Activated naive CD4-positive, alpha-beta T cell treated with anti-CD3 and anti-CD28 coated beads for 36 hours (primary cell): ENCODE results near the gene CRTC1. TPM values are rescaled to one million over a fixed set of nuclear protein-coding genes. Genes with fewer than 3 reads are reported as not detected.
A peak's percentile ranks its signal among the peaks of the same experiment; 100 is the strongest.

Experiments used
- CTCF ChIA-PET: fragments of 350-600 bp; sonication (Branson Sonifier 250); formaldehyde crosslinking; loops from one replicate; lab custom pipeline; 2021; ENCODE audit warnings: antibody characterized with exemption; lab: Charles Lee
- DNase-seq: peaks from one replicate; pipeline ENCODE4 v3.0.0-alpha.2; 2020
- H3K27ac Mint-ChIP-seq: one replicate; pipeline ENCODE4 v1.8.0; 2021; ENCODE audit warnings: mild to moderate bottlenecking, mixed read lengths
- H3K27me3 Mint-ChIP-seq: one replicate; pipeline ENCODE4 v1.8.0; 2021; ENCODE audit warnings: low read depth, mixed read lengths
- H3K36me3 Mint-ChIP-seq: one replicate; pipeline ENCODE4 v1.8.0; 2021; ENCODE audit warnings: low read depth, mixed read lengths
- H3K4me1 Mint-ChIP-seq: one replicate; pipeline ENCODE4 v1.8.0; 2021; ENCODE audit warnings: low read depth, mixed read lengths
- H3K4me3 Mint-ChIP-seq: one replicate; pipeline ENCODE4 v1.8.0; 2021; ENCODE audit warnings: mild to moderate bottlenecking, moderate library complexity, mixed read lengths
- H3K9me3 Mint-ChIP-seq: one replicate; pipeline ENCODE4 v1.8.0; 2021; ENCODE audit warnings: mixed read lengths
- intact Hi-C: fragments of 100-400 bp; cut with micrococcal nuclease; formaldehyde crosslinking; loops from one replicate; pipeline ENCODE4 v1.15.1; 2023
- total RNA-seq, 2 experiments: library from RNA; stranded (reverse); gene quantifications; one replicate each; pipeline ENCODE4 v1.2.3, GENCODE V29; 2021

CRTC1 gene
- total RNA-seq, 2 experiments from 2014 or later = 4.0 to 4.2 TPM

DNA sequence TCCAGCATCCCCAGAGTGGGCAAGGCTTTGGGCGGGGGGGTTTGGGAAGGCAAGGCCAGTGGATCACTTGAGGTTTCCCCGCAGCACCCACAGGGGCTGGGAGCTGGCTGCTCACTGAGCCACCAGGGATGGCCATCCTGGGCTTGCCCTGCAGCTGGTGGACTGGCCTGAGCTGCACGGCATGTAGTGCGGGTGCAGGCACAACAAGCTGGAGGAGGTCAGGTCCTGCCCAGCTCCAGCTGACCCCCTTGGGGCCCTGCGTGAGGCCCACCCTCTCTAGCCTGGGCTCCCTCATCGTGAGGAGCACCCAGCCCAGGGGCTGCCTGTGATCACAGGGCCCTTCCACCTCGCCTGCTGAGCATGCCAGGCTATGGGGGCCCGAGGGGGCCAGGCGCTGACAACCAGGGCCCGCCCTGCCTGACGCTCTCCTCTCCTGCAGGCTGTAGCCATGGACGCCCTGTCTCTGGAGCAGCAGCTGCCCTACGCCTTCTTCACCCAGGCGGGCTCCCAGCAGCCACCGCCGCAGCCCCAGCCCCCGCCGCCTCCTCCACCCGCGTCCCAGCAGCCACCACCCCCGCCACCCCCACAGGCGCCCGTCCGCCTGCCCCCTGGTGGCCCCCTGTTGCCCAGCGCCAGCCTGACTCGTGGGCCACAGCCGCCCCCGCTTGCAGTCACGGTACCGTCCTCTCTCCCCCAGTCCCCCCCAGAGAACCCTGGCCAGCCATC is 84.7 kb downstream of the CRTC1 start:
- Mint-ChIP-seq H3K36me3 (no peaks in the 10 kb centered on the region), H3K9me3 (no peaks in the 10 kb centered on the region)
- CTCF ChIA-PET = interaction anchor here (0.6 kb wide), 1 partner anchor 188 kb away, joined by 3 read pairs; no protein-coding TSS in a partner anchor

DNA sequence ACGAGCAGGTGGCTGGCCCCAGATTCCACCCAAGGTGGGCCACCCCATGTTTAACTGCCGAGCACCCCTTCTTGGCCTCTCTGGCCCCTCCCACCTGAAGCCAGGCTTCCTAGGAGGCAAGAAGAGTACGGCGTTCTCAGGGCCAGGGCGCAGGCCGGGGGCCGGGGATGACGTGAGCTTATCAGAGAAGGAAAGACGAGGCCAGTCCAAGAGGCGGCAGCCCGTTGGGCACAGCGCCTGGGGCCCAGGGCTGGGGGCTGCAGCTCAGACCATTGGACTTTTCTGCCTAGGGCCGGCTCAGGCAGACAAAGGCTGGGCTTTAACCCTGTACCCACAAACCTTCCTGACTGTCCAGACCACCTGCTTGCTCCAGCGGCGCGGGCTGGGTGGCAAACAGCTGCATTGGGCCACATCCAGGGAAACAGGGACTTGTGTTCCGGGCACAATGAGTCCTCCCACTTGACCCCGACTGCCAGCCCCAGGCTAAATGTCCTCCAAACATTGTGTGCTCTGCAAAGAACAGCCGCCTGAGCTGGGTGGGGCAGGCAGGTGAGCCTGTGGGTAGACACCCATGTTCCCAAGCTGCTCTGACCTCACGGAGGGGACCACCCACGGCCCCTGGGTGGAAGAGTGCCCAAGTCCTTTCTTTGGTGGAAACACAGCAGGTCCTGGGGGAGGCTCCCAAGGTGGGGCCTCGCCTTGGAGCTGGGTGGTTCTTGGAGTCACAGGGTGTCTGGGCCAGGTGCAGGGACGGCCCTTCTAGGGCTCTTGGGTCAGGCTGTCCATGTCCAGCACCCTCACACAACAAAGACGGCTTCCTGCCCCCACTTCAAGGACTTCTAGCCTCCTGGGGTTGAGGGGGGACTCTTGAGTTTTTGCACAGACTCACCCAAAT is 85.8 kb downstream of the CRTC1 start:
- no peak overlapping the region for H3K4me3 Mint-ChIP-seq
- CTCF ChIA-PET = no interaction called here
- no peak overlapping the region for H3K27ac Mint-ChIP-seq
- no peaks in the 10 kb centered on the region for H3K9me3 Mint-ChIP-seq
- intact Hi-C loops = no loop called here
- H3K36me3 Mint-ChIP-seq = no peaks in the 10 kb centered on the region
- H3K4me1 Mint-ChIP-seq = no peaks in the 10 kb centered on the region
- DNase-seq = no peak
- H3K27me3 Mint-ChIP-seq = no peaks in the 10 kb centered on the region

More for the DNA sequence above, 84.7 kb downstream of the CRTC1 start:
- no peaks in the 10 kb centered on the region for H3K4me1 Mint-ChIP-seq
- no peaks in the 10 kb centered on the region for H3K27me3 Mint-ChIP-seq
- H3K27ac Mint-ChIP-seq = no peak overlapping the region
- intact Hi-C loops = no loop called here
- no peak for DNase-seq
- H3K4me3 Mint-ChIP-seq = no peak overlapping the region

DNA sequence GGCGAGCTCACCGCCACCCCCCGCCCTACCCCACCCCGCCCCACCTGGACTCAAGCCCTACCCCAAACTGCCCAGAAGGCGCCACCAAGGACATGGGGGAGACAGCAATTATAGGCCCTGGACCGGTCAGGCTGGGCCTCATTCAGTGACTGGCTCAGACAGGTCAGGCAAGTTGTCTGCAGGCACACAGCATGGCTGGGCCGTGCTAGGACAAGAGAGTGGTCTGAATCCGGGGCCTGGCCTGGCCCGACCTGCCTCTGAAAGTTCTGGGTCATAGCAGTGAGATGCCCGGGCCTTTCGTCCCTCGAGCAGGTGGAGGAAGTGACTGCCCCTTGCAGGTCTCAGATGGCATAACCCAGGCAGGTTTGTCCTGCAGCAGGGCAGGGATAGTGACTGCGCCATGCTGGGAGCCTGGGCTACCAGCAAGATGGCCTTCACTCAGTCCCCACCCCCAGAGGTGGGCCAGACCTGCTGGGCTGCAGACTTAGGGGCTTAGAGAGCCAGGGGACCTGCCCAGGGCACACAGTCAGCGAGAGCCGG is 86.6 kb downstream of the CRTC1 start:
- CTCF ChIA-PET = no interaction called here
- intact Hi-C loops = no loop called here
- no peak for DNase-seq
- Mint-ChIP-seq H3K4me1 (no peaks in the 10 kb centered on the region), H3K4me3 (no peak overlapping the region), H3K27me3 (no peaks in the 10 kb centered on the region), H3K9me3 (no peaks in the 10 kb centered on the region), H3K27ac (no peak overlapping the region), H3K36me3 (no peaks in the 10 kb centered on the region)

DNA sequence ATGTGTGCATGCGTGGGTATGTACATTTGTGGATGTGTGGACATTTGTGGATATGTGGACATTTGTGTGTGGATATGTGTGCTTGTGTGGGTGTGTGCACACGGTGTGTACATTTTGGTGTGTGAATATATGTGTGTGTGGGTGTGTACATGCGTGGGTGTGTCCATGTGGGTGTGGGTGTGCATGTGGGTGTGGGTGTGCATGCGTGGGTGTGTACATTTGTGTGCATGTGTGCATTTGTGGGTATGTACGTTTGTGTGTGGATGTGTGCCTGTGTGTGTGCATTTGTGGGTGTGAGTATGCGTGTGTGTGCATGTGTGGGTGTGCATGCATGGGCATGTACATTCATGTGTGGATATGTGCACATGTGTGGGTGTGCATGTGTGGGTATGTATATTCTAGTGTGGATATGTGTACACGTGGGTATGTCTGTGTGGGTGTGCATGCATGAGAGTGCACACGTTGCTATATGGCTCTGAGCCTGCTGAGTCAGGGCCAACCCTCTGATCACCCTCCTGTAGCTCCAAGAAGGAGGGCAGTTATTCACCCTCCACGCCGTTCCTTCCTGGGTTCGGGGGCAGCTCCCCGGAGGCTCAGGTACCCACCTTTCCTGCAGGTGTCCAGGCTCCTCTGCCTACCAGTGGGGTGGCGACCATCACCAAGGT is 87.3 kb downstream of the CRTC1 start:
- no peak for DNase-seq
- Mint-ChIP-seq H3K4me1 (no peaks in the 10 kb centered on the region), H3K27me3 (no peaks in the 10 kb centered on the region), H3K36me3 (no peaks in the 10 kb centered on the region), H3K27ac (no peak overlapping the region), H3K9me3 (no peaks in the 10 kb centered on the region), H3K4me3 (no peak overlapping the region)
- CTCF ChIA-PET = interaction anchor here (0.7 kb wide), 1 partner anchor 32 kb away, joined by 3 read pairs; no protein-coding TSS in a partner anchor
- intact Hi-C loops = no loop called here

DNA sequence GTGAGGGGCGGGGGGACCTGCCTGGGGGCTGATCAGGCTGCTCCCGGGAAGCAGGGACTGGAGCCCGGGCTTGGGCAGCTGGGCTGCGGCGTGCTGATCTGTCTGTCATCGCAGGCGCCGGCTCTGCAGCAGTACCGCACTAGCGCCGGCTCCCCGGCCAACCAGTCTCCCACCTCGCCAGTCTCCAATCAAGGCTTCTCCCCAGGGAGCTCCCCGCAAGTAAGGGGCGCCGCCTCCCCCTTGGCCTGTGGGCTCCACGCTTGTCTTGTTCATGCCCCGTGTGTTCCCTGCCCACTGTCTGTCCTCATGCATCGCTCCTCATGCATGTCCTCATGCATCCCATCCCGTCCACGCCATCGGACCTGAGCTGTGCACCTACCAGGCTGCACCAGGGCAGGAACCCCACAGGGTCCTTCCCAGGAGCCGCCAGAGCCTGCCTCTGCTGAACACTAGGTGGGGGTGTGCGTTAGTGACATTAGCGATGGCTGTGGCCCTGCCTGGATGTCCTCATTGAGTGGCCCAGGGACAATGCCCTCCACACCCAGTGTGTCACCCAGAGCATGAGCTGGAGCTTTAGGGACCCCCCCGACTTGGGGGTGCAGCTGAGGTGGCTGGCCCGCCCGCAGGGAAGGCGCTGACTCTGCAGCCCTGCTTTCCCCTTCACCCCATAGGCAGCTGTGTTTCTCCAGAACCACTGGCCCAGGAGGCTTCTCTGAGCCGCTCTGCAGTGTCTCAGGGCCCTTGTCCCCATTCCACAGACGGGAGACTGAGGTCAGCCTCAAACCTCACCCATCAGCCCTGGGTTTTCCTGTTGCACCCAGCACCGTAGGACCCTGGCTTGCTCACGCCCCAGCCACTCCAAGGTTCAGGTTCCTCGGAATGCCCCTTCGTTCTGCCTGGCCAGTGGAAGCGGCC is 88.1 kb downstream of the CRTC1 start:
- intact Hi-C loops = no loop called here
- H3K27ac Mint-ChIP-seq = no peak overlapping the region
- CTCF ChIA-PET = interaction anchor here (0.7 kb wide), 1 partner anchor 33 kb away, joined by 3 read pairs; no protein-coding TSS in a partner anchor
- H3K36me3 Mint-ChIP-seq = no peaks in the 10 kb centered on the region
- H3K9me3 Mint-ChIP-seq = no peaks in the 10 kb centered on the region
- no peaks in the 10 kb centered on the region for H3K27me3 Mint-ChIP-seq
- no peaks in the 10 kb centered on the region for H3K4me1 Mint-ChIP-seq
- no peak overlapping the region for H3K4me3 Mint-ChIP-seq
- peak; percentile 18 for DNase-seq

DNA sequence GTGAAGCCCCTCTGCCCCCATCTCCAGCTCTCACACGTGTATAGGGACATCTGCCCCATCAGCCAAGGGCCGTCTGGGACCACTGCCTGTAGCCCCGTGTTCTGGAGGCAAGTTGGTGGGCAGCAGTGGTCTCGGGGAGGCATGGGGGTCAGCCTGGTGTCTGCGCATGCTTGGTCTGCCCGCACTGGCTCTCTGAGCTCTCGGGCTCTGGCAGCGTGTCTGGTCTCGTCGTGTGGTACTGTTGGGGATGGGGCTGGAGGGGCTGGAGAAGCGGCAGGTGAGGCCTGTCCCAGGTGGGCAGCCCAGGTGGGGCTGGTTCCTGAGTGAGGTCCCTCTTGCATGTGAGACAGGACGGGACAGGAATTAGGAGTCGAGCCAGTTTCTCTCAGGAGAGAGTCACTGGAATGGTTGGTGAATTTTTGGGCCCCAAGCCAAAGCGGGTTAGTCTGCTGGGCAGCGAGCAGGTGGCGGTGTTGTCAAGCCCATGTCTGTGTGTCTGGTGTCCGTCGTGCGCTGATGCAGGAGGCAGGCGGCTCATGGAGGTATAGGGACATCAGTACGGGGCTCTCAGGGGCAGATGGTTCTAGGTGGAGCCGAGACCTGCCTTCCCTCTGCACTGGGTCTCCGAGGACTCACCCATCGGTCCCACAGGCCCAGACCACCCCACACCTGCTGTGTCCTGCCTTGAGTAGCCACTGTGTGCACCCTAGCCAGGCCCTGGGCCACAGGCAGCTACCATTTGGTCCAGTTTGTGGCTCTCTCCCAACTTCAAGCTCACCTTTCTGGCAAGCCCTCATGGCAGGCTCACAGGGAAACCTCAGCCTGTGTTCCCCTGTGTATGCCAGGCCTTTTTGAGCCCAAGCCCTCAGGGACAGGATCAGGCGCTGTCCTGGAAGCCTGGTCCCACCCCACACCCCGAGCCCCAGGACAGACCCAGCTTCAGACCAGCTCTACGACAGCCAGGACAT is 89.4 kb downstream of the CRTC1 start:
- intact Hi-C loops = no loop called here
- no peak for DNase-seq
- no peaks in the 10 kb centered on the region for H3K27me3 Mint-ChIP-seq
- no peaks in the 10 kb centered on the region for H3K36me3 Mint-ChIP-seq
- H3K4me1 Mint-ChIP-seq = peaks cover 3% of the 10 kb centered on the region
- H3K27ac Mint-ChIP-seq = no peak overlapping the region
- CTCF ChIA-PET = no interaction called here
- H3K9me3 Mint-ChIP-seq = no peaks in the 10 kb centered on the region
- no peak overlapping the region for H3K4me3 Mint-ChIP-seq

DNA sequence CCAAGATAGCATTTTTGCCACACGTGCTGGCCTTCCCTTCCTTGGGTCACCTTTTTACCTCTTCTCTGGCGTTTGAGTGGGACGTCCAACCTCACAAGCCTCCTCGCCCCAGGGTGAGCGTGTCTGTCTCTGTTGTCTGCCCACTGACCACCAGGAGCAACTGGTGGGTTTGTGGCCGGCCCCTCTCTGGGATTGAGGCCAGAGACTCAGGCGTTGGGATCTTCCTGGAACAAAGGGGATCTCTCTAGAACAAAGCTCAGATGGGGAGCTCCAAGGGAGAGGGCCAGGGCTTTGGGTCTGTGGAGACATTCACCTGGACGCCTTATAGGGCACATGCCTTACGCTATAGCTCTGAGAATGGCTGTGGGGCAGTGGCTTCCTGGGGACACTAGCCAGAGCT is 90.2 kb downstream of the CRTC1 start:
- Mint-ChIP-seq H3K27ac (no peak overlapping the region), H3K9me3 (no peaks in the 10 kb centered on the region), H3K36me3 (no peaks in the 10 kb centered on the region), H3K4me3 (no peak overlapping the region), H3K4me1 (peaks cover 3% of the 10 kb centered on the region), H3K27me3 (no peaks in the 10 kb centered on the region)
- intact Hi-C loops = no loop called here
- DNase-seq = no peak
- CTCF ChIA-PET = no interaction called here

DNA sequence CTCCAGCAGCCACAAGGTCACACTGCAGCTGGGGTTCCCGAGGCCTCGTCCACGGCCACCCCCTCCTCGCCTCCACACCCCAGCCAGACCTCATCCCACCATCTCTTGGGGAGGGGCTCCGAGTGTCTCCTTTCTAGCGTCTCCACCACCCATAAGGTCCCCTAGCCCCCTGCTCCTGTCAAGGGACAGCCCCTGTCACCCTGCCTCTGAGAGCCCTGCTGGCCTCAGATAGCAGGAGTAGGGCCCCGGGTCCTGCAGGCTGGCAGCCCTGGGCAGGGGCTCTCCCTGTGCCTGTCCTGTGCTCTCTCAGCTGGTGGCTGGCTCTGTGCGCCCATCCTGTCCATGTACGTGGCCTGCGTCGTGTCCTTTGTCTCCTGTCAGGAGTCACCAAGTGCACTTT is 90.6 kb downstream of the CRTC1 start:
- intact Hi-C loops = no loop called here
- CTCF ChIA-PET = no interaction called here

DNA sequence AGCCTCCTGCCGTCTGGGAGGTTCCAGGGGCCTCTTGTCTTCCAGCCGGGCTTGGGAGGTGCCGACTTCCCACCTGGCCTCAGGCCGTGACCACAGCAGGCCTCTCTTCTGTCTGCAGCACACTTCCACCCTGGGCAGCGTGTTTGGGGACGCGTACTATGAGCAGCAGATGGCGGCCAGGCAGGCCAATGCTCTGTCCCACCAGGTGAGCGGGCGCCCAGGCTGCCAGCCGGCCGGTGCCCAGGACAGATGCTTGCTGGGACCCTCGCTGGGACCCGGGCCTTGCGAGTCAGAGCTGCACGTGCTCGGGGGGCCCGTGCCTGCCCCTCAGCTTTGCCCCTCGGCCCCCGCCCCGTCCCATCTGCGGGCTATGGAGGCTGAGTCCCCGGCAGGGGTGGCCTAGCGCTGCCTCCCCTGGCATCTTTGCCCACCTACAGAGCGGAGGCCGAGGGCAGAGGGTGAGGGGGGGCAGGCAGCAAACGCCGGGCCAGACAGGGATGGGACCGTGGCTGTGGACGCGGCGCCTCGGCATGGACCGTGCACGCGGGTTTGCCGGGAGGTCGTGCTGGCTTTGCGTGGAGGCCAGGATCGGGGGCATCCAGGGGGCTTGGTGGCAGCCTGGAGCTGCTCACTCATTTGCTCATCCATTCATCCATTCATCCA is 91.4 kb downstream of the CRTC1 start:
- CTCF ChIA-PET = no interaction called here
- no peak for DNase-seq
- Mint-ChIP-seq H3K9me3 (no peaks in the 10 kb centered on the region), H3K4me3 (no peak overlapping the region), H3K27ac (no peak overlapping the region), H3K27me3 (no peaks in the 10 kb centered on the region), H3K36me3 (no peaks in the 10 kb centered on the region), H3K4me1 (peaks cover 3% of the 10 kb centered on the region)
- intact Hi-C loops = no loop called here

More for the DNA sequence above, 90.6 kb downstream of the CRTC1 start:
- Mint-ChIP-seq H3K9me3 (no peaks in the 10 kb centered on the region), H3K27me3 (no peaks in the 10 kb centered on the region), H3K4me1 (peaks cover 3% of the 10 kb centered on the region), H3K27ac (no peak overlapping the region), H3K4me3 (no peak overlapping the region), H3K36me3 (no peaks in the 10 kb centered on the region)
- DNase-seq = no peak

DNA sequence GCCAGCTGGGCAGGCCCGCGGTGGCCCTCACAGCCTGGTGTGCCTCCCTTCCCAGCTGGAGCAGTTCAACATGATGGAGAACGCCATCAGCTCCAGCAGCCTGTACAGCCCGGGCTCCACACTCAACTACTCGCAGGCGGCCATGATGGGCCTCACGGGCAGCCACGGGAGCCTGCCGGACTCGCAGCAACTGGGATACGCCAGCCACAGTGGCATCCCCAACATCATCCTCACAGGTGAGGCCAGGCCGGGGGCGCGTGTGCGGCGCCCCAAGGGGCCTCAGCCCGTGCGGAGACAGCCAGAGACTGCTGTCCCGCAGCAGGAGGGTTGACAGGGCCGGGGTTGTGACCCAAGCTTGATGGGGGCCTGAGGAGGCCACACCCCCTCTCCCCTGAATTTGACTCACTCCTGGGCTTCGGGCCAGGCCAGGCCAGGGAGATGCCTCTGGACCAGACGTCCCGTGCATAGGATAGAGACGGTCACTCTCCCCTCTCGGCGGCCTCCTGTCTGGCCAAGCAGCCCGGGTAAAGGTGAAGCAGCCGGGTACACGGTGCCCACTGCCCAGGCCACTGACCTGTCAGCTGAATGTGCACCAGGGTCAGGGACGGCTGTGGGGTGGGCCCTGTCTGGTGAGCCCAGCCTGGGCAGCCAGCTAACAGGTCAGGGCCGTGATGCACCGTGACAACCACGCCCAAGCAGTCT is 92.3 kb downstream of the CRTC1 start:
- Mint-ChIP-seq H3K36me3 (no peaks in the 10 kb centered on the region), H3K27ac (no peak overlapping the region), H3K4me3 (no peak overlapping the region), H3K27me3 (no peaks in the 10 kb centered on the region), H3K4me1 (peaks cover 3% of the 10 kb centered on the region), H3K9me3 (no peaks in the 10 kb centered on the region)
- intact Hi-C loops = no loop called here
- no peak for DNase-seq
- CTCF ChIA-PET = no interaction called here
